GM19452 (cell line): Measurements from ENCODE around the gene ZFP91.

Experiments
- ATAC-seq: cut with Tn5 transposase; IDR thresholded peaks from one replicate; pipeline ENCODE4 v1.9.1; 2021; ENCODE audit not compliant: unreplicated experiment

Gene ZFP91

GRCh38 chr11:58658623-58659022 is 79.8 kb downstream of the ZFP91 start:
- no peak for ATAC-seq

- no peak for ATAC-seq
These were observed 80.5 kb downstream of the ZFP91 start for GRCh38 chr11:58659404-58659803.

GRCh38 chr11:58659910-58660570 is 81.2 kb downstream of the ZFP91 start:
- ATAC-seq: no peak
